H9 (cell line): ENCODE results near the gene BBOX1. TPM values are rescaled to one million over a fixed set of nuclear protein-coding genes. Genes with fewer than 3 reads are reported as not detected.

Experiments used
- DNase-seq: peaks from one replicate; pipeline ENCODE4 v3.0.0-alpha.2; 2017
- H2AFZ ChIP-seq: one replicate; pipeline ENCODE4 v1.6.1; 2013; ENCODE audit warnings: mild to moderate bottlenecking, low read length, control low read depth, moderate library complexity
- H2AK5ac ChIP-seq: 2 replicates; pipeline ENCODE4 v1.6.1; 2013; ENCODE audit warnings: low read length, control low read depth, mixed read lengths; ENCODE audit not compliant: insufficient read length
- H2BK120ac ChIP-seq: one replicate; pipeline ENCODE4 v1.6.1; 2013; ENCODE audit warnings: low read depth, mild to moderate bottlenecking, low read length, control low read depth, inconsistent platforms; ENCODE audit not compliant: poor library complexity, severe bottlenecking
- H2BK12ac ChIP-seq: 2 replicates; pipeline ENCODE4 v1.6.1; 2013; ENCODE audit warnings: low read length, control low read depth, mixed read lengths, low read depth; ENCODE audit not compliant: insufficient read length
- H2BK15ac ChIP-seq: 2 replicates; pipeline ENCODE4 v1.6.1; 2013; ENCODE audit warnings: low read depth, low read length, control low read depth
- H2BK20ac ChIP-seq: one replicate; pipeline ENCODE4 v1.6.1; 2013; ENCODE audit warnings: low read depth, mild to moderate bottlenecking, low read length, control low read depth, inconsistent platforms; ENCODE audit not compliant: poor library complexity, severe bottlenecking
- H2BK5ac ChIP-seq: 2 replicates; pipeline ENCODE4 v1.6.1; 2013; ENCODE audit warnings: low read length, control low read depth, mixed read lengths; ENCODE audit not compliant: insufficient read length
- H3K14ac ChIP-seq: 2 replicates; pipeline ENCODE4 v1.6.1; 2013; ENCODE audit warnings: low read length, control low read depth; ENCODE audit not compliant: insufficient read depth
- H3K18ac ChIP-seq: 2 replicates; pipeline ENCODE4 v1.6.1; 2013; ENCODE audit warnings: low read depth, mild to moderate bottlenecking, mixed read lengths, low read length, control low read depth; ENCODE audit not compliant: insufficient read length
- H3K23ac ChIP-seq: 2 replicates; pipeline ENCODE4 v1.6.1; 2013; ENCODE audit warnings: low read length, control low read depth, mixed read lengths, low read depth; ENCODE audit not compliant: insufficient read length
- H3K23me2 ChIP-seq: 2 replicates; pipeline ENCODE4 v1.6.1; 2013; ENCODE audit warnings: low read depth, mild to moderate bottlenecking, mixed read lengths, low read length, control low read depth; ENCODE audit not compliant: insufficient read length, poor library complexity, severe bottlenecking
- H3K27ac ChIP-seq: 2 replicates; pipeline ENCODE4 v1.5.1; 2013; ENCODE audit warnings: low read length, control low read depth, mixed read lengths, low read depth; ENCODE audit not compliant: insufficient read length
- H3K27me3 ChIP-seq: 2 replicates; pipeline ENCODE4 v1.6.1; 2013; ENCODE audit warnings: low read length, control low read depth, inconsistent platforms; ENCODE audit not compliant: insufficient read depth
- H3K4ac ChIP-seq: 2 replicates; pipeline ENCODE4 v1.6.1; 2013; ENCODE audit warnings: low read depth, mild to moderate bottlenecking, control low read depth, inconsistent platforms, low read length, moderate library complexity
- H3K4me1 ChIP-seq: 2 replicates; pipeline ENCODE4 v1.6.1; 2013; ENCODE audit warnings: low read length, control low read depth, inconsistent platforms; ENCODE audit not compliant: insufficient read depth
- H3K4me2 ChIP-seq: 2 replicates; pipeline ENCODE4 v1.6.1; 2013; ENCODE audit warnings: low read length, control low read depth, mixed read lengths; ENCODE audit not compliant: insufficient read length, insufficient read depth
- H3K56ac ChIP-seq: 2 replicates; pipeline ENCODE4 v1.6.1; 2013; ENCODE audit warnings: low read depth, mild to moderate bottlenecking, mixed read lengths, low read length, control low read depth; ENCODE audit not compliant: insufficient read length
- H3K79me1 ChIP-seq: 2 replicates; pipeline ENCODE4 v1.6.1; 2013; ENCODE audit warnings: low read depth, mild to moderate bottlenecking, moderate library complexity, low read length, control low read depth, inconsistent platforms; ENCODE audit not compliant: insufficient read depth, poor library complexity, severe bottlenecking
- H3K79me2 ChIP-seq: 2 replicates; pipeline ENCODE4 v1.6.1; 2013; ENCODE audit warnings: low read length, control low read depth, inconsistent platforms; ENCODE audit not compliant: insufficient read depth
- H3K9ac ChIP-seq: 2 replicates; pipeline ENCODE4 v1.6.1; 2013; ENCODE audit warnings: low read length, control low read depth, mixed read lengths; ENCODE audit not compliant: insufficient read length; ENCODE audit errors: extremely low read depth
- H3K9me3 ChIP-seq: one replicate; pipeline ENCODE4 v1.6.1; 2013; ENCODE audit warnings: low read depth, low read length, inconsistent platforms; ENCODE audit not compliant: control insufficient read depth
- H3T11ph ChIP-seq: one replicate; pipeline ENCODE4 v1.6.1; 2013; ENCODE audit warnings: mild to moderate bottlenecking, low read length, control low read depth, inconsistent platforms
- H4K20me1 ChIP-seq: one replicate; pipeline ENCODE4 v1.6.1; 2013; ENCODE audit not compliant: control insufficient read depth, insufficient read length, insufficient read depth
- H4K5ac ChIP-seq: 2 replicates; pipeline ENCODE4 v1.6.1; 2013; ENCODE audit warnings: low read depth, mild to moderate bottlenecking, mixed read lengths, low read length, control low read depth; ENCODE audit not compliant: insufficient read length
- H4K8ac ChIP-seq: replicated peaks from 2 replicates; pipeline ENCODE4 v1.6.1; 2013; ENCODE audit warnings: low read length, control low read depth, mixed read lengths, low read depth; ENCODE audit not compliant: insufficient read length
- H4K91ac ChIP-seq: 2 replicates; pipeline ENCODE4 v1.6.1; 2013; ENCODE audit warnings: low read depth, mild to moderate bottlenecking, moderate library complexity, mixed read lengths, low read length, control low read depth; ENCODE audit not compliant: insufficient read length
- H3K27ac Mint-ChIP-seq, 3 experiments: 2 replicates in 2 of 3; 3 replicates in 1 of 3; pipeline ENCODE4 v1.8.0; 2020 to 2021; ENCODE audit warnings: mixed read lengths in 3 of 3, mild to moderate bottlenecking in 1 of 3, moderate library complexity in 1 of 3
- H3K27me3 Mint-ChIP-seq: 2 replicates; pipeline ENCODE4 v1.8.0; 2021; ENCODE audit warnings: low read depth, mild to moderate bottlenecking, moderate library complexity, mixed read lengths
- H3K36me3 Mint-ChIP-seq, 3 experiments: 2 replicates in 2 of 3; 3 replicates in 1 of 3; pipeline ENCODE4 v1.8.0; 2020 to 2021; ENCODE audit warnings: low read depth in 3 of 3, mixed read lengths in 3 of 3; ENCODE audit not compliant: insufficient read depth in 1 of 3
- H3K4me1 Mint-ChIP-seq, 2 experiments: 2 replicates each; pipeline ENCODE4 v1.8.0; 2020; ENCODE audit warnings: mixed read lengths in 2 of 2
- H3K4me3 Mint-ChIP-seq, 2 experiments: 2 replicates in 1 of 2; 3 replicates in 1 of 2; pipeline ENCODE4 v1.8.0; 2020 to 2021; ENCODE audit warnings: mild to moderate bottlenecking in 2 of 2, mixed read lengths in 2 of 2, moderate library complexity in 1 of 2
- H3K9me3 Mint-ChIP-seq, 2 experiments: 2 replicates in 1 of 2; 3 replicates in 1 of 2; pipeline ENCODE4 v1.8.0; 2020; ENCODE audit warnings: mild to moderate bottlenecking in 2 of 2, mixed read lengths in 2 of 2, moderate library complexity in 1 of 2
- CTCF ChIP-seq: fragments of 200-600 bp; sonication (generic); conservative IDR thresholded peaks from 3 replicates; pipeline ENCODE4 v1.8.0; 2021; ENCODE audit warnings: antibody characterized with exemption, mild to moderate bottlenecking
- WGBS: extraction: QIAGEN DNeasy Blood & Tissue Kit; methylation state at CpG from one replicate; pipeline ENCODE4 v1.1.7; 2013; ENCODE audit warnings: missing lambda C conversion rate, low lambda C conversion rate, mixed read lengths; ENCODE audit not compliant: insufficient read length; ENCODE audit errors: extremely low coverage; 5-methylcytosine and 5-hydroxymethylcytosine counted together
- total RNA-seq: library from RNA; stranded (reverse); gene quantifications from 2 replicates; pipeline ENCODE4 v1.2.1, GENCODE V29; 2021

The BBOX1 gene
- total RNA-seq, 1 experiment from 2014 or later = not detected

- no peak overlapping the region for H3K23ac ChIP-seq
- H2AK5ac ChIP-seq = no peak overlapping the region
- no peak overlapping the region for H3K18ac ChIP-seq
- H3K4me2 ChIP-seq = no peak overlapping the region
- no peak overlapping the region for H3K27ac ChIP-seq
- no peaks in the 10 kb centered on the region for H3K4me1 ChIP-seq
- no peak overlapping the region for H2AFZ ChIP-seq
- H3K4me1 Mint-ChIP-seq = peaks cover 8% of the 10 kb centered on the region in 2 experiments
- no peak overlapping the region for H3T11ph ChIP-seq
- no peak overlapping the region for H2BK15ac ChIP-seq
- no peak overlapping the region for H3K9ac ChIP-seq
- H4K8ac ChIP-seq = no peak overlapping the region
- no peak overlapping the region for H2BK12ac ChIP-seq
- H3K23me2 ChIP-seq = no peaks in the 10 kb centered on the region
- no peak overlapping the region for H3K4me3 Mint-ChIP-seq
- no peaks in the 10 kb centered on the region for H3K79me1 ChIP-seq
- H3K79me2 ChIP-seq = no peaks in the 10 kb centered on the region
- no peak overlapping the region for H2BK5ac ChIP-seq
- no peak overlapping the region for H2BK120ac ChIP-seq
- no peak overlapping the region for H4K91ac ChIP-seq
- no peaks in the 10 kb centered on the region for H3K27me3 ChIP-seq
- H3K27ac Mint-ChIP-seq = no peak overlapping the region
- peaks cover 8 to 12% of the 10 kb centered on the region in 2 experiments for H3K9me3 Mint-ChIP-seq
- no peak for DNase-seq
- no CpG with 5 or more reads among the region's 2 CpGs for WGBS
- no peak overlapping the region for H2BK20ac ChIP-seq
- H3K14ac ChIP-seq = no peak overlapping the region
- no peaks in the 10 kb centered on the region for H3K9me3 ChIP-seq
- no peaks in the 10 kb centered on the region for H4K20me1 ChIP-seq
- no peak for TF ChIP-seq CTCF
- no peaks in the 10 kb centered on the region for H3K27me3 Mint-ChIP-seq
- H3K56ac ChIP-seq = no peak overlapping the region
- no peak overlapping the region for H4K5ac ChIP-seq
- H3K4ac ChIP-seq = no peak overlapping the region
- peaks cover 6 to 18% (median 6%) of the 10 kb centered on the region in 3 experiments for H3K36me3 Mint-ChIP-seq
Observed at GRCh38 chr11:27087432-27087831, 46.8 kb downstream of the BBOX1 start.
